HG03439 (cell line): ENCODE data around the gene ELFN1.
"Not testable (repeated sequence)": the region's sequence is repeated elsewhere in the genome, so short reads cannot be mapped to it uniquely, and the experiment has no call there.

ENCODE experiments used
- ATAC-seq: cut with Tn5 transposase; IDR thresholded peaks from one replicate; pipeline ENCODE4 v1.9.1; 2021; ENCODE audit warnings: mild to moderate bottlenecking, moderate library complexity; ENCODE audit not compliant: unreplicated experiment

The ELFN1 gene

DNA sequence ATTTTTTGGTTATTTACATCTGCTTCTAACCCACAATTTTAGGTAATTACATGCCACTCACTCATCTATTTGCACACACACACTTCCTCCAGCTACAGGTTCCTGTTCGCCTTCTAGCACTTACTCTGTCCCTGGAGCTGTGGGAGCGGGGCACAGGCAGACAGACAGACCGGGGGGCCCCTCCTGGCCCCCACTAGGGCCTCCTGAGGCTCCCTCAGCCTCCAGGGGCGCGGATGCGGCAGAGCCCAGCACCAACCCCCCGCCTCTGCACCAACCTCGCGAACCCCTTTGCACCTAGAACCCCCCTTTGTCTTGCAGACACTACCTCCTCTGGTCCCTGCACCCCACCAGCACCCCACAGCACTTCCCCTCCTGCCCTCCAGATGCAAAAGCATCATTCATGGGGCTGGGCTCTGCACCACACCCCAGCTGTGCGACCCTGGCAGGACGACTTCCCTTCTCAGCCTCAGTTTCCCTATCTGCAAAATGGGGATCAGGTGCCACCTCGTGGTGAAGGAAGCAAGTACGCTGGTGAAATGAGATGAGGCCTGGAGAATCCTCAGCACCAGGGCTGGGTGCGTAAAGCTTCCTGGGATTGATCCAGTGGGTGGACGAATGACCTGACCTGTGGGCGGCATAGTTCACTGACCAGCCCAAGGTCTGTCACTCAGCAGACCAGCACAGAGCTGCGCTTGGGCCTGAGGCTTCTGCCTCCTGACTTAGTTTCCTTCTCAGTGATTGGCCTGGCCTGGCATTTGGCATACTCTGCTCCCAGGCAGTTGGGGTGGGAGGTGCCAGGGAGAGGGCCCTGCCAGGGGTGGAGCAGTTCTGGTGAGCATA is 37.9 kb downstream of the ELFN1 start:
- no peak for ATAC-seq

DNA sequence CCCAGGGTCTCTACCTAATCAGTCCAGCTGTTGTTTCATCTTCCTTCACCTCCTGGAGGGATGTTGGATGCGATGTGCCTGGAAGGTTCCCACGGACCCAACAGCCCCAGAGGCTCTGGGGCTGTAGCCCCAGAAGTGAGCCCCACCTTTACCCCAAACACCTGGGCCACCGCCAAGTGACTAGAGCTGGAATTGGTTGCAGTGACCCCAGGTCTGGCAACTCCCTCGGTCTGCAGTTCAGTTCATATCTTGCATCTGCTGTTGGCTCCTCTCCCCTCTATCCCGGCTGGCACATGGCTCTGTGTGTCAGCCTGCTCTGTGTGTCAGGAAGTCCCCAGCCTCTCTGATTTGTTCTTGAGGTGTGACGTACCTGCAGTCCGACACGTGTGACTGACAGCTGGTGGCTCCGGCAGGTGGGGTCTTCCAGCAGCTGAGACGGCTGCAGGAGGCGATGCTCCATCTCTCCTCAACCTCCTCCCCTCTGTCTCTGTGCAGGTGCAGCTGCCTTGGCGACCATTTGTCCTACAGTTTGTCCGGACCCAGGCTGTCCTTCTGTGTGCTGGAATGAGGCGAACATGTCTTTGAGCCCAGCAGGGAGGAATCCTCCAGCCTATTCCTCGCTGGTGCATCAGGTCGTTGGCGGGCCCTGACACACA is 38.6 kb downstream of the ELFN1 start:
- no peak for ATAC-seq

DNA sequence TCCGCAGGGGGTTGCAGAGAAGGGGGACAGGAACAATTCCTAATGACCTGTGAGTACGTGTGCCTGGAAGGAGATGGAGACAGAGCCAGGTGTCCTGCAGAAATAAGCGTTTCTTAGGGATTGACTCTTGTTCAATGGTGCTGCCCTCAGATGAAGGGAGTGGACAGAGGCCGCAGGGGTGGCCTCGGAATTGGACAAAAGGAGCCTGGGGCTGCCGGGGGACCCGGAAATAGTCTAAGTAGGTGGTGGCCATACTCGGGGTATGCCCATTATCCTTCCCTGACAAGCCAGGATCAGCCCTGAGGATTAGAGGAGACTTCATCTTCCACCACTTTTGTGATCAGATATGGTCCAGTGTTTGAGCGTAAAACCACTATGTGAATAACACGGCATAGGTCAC is 39.2 kb downstream of the ELFN1 start:
- ATAC-seq: no peak

DNA sequence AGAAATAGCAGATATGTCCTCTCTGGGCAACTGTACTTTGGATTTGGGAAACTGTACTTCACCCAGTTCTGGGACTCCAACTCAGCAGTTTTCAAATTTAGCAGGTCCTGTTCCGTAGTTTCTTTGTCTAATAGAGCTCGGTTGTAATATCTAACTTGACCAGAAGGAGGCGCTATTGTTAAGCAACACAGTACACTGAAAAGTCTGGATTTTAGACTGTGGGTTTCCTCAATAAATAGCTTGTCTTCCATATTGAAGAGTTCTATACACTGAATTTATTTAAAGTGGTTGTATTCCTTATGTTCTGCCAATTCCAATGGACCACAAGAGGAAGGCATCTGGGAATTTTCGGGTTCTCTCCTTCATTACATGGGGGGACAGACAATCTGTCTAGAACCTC is 39.8 kb downstream of the ELFN1 start:
- no peak for ATAC-seq

DNA sequence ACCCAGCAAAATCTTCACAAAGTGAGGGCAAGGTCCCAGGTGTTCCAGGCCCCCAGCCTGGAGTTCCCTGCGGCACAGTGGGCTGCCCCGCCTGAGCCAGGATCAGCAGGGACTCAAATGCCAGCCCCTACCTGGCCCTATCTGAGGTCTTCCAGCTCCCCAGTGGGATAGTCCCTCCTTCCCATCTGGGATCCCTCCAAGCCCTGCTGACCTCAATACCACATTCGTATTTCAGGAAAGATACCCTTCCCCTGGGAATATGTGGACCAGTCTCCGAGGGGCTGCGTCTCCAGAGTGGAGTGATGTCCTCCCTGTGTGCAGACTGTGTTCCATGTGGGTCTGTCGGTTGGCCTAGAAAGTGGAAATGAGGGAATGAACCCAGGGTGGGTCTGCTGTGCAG is 40.9 kb downstream of the ELFN1 start:
- ATAC-seq: no peak

DNA sequence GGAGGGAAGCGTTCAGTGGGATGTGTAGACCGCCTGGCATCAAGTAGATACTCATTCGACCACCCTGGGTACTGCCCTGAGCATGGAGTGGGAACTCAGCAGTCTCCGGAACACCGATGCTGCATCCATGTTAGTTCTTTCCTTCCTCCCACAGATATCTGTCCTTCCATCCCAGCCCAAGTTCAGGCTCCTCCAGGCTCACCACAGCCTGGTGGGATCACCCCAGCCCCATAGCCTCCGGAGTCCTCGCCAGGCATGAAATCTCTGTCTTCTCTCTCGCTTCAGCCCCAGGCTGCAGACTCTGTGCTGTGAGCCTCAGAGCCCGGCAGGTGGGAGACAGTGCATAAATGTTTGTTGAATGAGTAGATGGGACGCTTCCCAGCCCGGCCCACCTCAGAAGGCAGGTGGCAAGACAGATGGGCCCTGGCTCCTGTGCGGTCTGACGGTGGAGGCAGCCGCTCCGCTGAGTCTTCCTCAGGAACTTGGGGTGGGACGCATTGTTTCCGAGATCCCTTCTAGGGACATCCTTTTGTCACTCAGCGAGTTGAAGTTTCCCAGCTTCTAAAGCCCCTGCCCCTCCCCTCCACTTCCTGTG is 42.9 kb downstream of the ELFN1 start:
- no peak for ATAC-seq

DNA sequence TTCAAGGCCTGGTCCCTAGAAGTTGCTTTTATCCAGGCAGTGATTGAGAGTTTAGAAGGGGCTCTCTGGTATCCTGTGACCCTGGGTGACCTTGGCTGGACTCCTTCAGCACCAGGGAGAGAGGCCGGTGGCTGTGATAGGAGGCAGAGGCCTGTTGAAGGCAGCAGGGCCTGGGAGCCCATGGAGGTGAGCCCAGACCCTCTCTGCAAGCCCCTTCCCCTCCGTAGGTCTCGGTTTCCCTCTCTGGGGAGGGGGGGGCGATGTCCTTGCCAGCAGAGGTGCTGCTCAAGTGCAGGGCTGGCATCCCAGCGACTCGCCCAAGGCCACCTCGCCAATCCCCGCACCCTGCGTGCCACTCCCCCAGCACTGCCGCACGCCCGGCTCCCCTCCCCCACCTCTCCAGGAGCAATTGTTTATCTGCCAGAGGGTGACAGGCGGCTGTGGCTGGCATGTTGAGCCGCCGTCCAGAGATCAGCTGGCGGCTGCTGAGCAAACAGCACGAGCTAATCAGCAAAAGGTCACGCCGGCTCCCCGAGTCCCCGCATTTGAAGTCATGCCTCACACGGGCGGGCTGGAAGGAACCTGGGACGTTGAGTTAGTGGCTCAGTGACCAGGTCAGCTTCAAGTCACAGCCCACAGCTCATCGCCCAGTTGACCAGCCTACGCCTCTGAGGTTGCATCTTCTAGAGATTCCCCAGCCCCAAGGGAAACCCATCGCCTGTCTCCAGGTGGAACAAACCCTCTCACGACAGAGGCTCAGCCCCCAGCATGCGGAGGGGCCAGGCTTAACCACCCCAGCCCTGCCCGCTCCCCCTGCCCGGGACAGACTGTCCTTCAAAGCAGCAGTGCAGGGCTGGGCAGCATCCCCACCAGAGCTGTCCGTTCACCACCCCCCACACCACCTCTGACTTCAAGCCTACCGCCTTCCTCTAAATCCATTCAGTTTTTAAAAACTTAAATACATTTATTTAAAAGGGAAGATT is 43.7 kb downstream of the ELFN1 start:
- ATAC-seq: no peak

DNA sequence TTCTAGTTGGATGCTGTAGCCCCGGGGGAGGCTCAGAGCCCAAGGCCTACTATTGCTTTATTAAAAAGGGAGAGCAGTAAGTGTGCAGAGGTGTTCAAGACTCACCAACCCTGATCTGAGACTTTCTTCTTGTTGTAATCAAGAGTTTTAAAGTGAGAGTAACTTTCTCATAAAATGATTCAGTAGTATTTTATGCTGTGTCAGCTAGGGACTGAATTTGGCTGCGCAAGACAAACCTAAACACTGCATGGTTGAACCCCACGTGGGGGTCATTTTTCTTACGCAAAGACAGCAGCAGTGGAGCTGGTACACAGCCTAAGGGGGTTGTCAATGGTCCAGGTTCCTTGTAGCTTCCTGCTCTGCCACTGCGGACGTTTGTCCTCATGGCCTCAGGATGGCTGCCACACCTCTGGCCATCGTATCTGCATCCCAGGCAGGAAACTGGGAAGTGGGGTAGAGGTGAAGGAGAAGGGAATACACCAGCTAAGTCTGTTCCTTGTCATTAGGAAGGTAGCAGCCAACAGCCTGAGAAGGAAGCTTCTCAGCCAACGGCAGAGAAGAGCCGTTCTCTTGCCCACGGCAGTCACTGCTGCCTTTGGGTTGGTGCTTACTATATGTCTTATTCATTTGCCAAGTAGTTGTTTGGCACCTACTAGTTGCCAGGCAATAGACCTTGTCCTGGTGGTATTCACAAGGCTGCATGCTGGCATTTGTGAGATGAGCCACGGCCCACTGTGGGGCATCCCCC is 44.7 kb downstream of the ELFN1 start:
- ATAC-seq: no peak

DNA sequence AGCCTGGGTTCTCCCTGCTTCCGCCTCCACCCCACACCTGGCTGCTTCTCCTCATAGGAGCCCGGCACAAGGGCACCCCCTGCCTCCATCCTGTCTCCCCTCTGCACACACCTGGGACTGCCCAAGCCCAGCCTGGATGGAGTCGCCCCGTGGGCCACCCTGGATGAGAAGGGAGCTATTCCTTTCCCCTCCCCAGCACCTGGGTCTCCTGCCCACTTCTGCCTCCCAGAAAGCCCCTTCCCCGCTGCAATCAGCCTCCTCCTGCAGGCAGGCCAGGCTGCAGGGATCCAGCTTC is 45.2 kb downstream of the ELFN1 start:
- ATAC-seq: no peak

DNA sequence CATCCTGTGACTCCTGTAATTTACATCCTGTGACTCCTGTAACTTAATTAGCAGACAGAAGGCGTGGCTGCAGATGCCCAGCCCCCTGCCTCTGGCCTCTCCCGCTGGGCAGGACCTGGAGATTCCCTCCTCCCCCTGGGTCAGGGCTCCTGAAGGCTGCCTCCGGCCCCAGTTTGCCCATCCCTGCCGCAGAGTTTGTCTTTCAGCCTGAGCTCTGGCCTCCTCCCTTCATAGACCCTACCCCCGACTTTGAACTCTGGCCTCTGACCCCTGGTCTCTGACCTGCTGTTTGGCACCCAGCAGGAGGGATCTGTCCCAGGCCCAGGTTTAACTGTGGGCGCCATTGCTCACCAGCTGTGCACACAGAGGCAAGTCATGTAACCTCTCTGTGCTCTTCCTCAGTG is 45.6 kb downstream of the ELFN1 start:
- ATAC-seq: no peak

DNA sequence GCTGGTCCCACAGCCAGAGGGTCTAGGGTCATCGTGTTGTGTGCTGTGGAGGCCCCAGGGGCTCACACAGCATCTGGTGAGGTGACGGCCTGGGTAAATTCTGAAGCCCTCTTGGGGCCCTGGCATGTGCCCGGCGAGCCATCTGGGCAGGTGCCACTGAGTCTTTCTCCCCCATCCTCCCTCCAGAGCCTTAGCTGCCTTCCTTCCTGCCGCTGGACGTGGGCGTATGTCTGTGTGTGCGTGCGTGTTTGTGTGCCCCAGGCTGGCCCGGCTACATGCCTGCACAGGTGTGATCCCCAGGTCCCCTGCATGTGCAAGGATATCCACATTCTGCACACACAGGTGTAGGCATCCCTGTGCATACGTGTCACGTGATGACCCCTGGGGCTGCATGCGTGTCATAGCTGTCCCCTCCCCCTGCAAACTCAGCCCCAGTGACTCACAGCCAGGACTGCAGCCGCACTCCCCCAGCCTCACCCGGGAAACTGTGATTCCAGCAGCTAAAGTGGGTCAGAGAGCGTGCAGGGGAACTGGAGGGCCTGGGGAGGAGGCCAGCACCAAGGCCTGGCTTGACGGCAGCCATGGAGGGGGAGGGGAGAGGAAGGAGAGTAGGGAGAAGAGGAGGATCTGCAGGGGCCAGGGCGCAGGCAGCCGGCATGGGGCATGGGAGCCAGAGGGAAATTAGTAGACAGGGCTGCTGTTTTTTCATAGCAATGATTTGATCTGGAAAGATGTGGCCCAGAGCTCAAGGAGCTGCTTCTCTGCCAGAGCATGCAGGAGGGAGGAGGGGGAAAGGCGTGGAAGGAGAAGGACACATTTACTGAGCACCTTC is 46.4 kb downstream of the ELFN1 start:
- ATAC-seq: no peak

DNA sequence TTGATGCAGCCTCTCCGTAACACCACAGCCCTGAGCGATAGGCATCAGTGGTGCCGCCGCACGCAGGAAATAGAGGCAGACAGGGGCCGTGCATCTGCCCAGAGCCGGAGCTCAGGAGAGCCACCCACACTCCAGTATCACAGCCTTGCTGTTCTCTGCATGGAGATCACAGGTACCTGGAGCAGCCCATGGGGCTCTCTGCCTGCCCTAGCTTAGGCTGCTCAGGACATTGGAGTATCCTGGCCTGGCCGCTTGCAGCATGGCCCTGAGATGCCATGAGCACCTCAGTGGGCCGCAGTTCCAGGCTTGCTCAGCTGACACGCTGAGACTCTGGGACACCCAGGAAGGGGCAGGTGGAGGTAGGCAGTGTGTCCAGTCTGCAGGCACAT is 47.0 kb downstream of the ELFN1 start:
- no peak for ATAC-seq

DNA sequence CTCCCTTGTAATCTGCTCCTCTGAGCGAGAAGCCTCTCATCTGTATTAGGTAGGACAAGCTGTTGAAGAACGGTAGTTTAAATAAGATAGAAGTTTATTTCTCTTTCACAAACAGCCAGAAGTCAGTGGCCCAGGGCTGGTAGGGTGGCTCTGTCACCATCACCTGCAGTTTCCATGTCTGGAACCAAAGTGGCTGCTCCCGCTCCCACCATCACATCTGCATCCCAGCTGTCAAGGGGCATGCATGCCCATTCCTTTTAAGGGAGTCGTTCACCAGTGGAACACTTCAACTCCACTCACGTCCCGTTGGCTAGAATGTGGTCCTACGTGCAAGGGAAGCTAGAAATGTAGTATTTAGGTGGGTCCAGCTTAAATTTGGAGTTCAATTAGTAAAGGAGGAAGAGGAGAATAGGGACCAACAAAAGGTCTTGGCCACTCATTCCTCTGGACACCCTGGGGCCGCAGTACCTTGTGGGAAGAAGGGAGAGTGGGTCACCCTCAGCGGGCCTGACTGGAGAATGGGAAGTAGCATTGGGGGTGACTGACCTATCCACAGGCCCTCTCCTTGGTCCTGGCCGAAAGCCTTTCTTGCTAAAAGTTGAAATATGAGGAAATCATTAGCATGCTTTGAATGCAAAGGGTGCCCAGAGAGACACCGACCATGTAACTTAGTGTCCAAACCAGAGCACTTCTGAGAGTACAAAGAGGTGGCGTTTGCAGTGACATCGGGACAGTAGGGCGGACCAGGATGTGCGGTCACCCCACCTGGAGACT is 48.0 kb downstream of the ELFN1 start:
- no peak for ATAC-seq

DNA sequence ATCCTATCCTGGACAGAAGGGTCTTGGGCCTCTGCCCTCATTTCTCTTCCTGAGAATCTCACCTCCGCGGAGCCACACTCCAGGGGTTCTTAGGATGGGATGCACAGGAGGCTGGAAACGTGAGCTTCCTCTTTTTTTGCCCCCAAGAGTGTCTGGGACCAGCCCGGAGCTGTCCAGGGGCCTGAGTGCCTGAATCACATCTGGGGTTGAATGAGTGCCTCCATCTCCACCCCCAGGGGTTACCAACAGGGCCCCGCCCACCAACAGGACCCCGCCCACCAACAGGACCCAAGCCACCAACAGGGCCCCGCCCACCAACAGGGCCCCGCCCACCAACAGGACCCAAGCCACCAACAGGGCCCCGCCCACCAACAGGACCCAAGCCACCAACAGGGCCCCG is 48.8 kb downstream of the ELFN1 start:
- not testable (repeated sequence) for ATAC-seq

DNA sequence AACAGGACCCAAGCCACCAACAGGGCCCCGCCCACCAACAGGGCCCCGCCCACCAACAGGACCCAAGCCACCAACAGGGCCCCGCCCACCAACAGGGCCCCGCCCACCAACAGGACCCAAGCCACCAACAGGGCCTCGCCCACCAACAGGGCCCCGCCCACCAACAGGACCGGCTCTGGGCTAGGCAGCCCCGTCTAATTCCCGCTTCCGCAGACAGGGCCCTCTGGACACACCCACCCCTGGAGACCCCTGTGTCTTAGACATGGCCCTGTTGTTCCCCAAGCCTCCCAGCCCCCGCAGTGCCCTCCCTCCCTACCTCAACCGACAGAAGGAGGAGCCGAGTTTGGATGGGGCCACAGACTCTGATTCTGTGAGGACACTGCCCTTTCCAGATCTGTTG is 49.2 kb downstream of the ELFN1 start:
- not testable (repeated sequence) for ATAC-seq

DNA sequence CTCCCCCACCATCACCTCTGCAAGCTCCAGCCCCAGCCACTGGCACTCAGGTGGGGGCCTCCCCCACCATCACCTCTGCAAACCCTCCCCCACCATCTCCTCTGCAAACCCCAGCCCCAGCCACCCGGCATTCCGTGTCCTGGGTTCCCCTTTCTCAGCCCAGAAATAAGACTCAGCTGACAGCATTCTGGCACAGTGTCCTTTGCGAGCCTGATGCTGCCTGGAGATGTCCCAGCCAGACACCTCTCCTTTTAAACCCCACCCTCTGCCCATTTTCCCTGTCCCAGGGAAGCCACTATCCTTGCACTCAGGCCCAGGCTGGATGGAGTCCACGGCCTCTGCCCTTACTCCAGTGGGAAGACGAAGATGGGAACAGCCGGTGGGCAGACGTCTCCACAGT is 49.8 kb downstream of the ELFN1 start:
- ATAC-seq: no peak

DNA sequence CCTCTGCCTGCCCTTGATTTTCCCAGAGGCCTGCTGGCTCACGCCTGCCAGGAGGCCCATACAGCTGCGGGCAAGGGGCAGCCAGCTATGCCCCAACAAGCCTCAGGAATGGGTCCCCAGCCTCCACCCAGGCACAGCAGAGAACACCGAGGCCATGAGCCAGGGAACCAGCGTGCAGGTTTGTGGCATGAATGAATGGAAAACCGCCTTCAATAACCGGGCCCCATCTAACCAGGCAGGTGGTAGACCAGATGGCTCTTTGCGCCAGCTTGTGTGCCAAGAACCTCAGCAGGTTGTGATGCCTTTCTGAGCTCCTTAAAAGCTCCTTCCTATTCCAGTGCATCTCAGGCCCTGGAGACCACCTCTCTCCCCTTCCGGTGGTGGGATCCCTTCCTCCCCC is 50.2 kb downstream of the ELFN1 start:
- ATAC-seq: no peak

DNA sequence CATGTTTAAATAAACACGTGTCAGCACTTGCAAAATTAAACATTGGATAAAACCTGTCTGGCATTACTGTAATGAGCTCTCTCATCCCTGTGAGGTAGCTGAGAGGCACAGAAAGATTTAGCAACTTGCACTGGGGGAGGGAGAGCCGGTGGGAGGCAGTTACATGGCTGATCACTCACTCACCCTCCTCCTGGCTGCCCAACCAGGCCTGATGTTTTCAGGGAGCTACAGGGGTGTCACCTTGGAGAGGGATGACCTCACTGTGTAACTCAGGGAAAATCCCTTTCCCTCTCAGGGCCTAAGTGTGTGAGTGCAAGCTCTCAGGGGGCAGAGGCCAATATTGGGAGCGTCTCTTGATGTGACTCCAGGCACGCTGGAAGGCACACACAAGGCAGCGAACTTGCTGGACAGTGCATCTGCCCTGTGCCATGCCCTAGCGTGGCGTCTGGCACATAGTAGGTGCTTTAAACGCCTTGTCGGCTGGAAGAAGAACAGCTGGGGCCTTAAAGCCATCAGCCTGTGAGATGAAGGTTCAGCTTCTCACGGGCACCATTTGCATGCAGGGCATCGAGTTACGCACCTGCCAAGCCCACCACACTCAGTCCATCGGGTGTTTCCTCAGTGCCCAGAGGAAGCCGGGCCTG is 51.1 kb downstream of the ELFN1 start:
- ATAC-seq: no peak
